Adipose tissue (tissue), 3 donors: ENCODE results near the gene ATP2B2. TPM values are rescaled to one million over a fixed set of nuclear protein-coding genes. Genes with fewer than 3 reads are reported as not detected.
"Not testable (repeated sequence)": the region's sequence is repeated elsewhere in the genome, so short reads cannot be mapped to it uniquely, and the experiment has no call there.

Experiments used
- H3K27ac ChIP-seq: one replicate; pipeline ENCODE4 v1.5.1; 2013; ENCODE audit warnings: low read depth, low read length
- WGBS, 3 donors: extraction: QIAGEN DNeasy Blood & Tissue Kit; methylation state at CpG; one replicate each; pipeline ENCODE4 v1.1.7; 2013; 5-methylcytosine and 5-hydroxymethylcytosine counted together
- polyA plus RNA-seq, 3 donors: library from polyadenylated mRNA; stranded (reverse); fragments of 200-250 nt; gene quantifications; one replicate each; pipeline ENCODE4 v1.2.3, GENCODE V29; 2013
- donor health status: healthy with polysubstance abuse.
- donor health status: Bipolar disorder and iron deficiency.
- donor health status: healthy.

ATP2B2 gene
- polyA plus RNA-seq: under 1 TPM; 0.02 to 0.79 (median 0.03) TPM

DNA sequence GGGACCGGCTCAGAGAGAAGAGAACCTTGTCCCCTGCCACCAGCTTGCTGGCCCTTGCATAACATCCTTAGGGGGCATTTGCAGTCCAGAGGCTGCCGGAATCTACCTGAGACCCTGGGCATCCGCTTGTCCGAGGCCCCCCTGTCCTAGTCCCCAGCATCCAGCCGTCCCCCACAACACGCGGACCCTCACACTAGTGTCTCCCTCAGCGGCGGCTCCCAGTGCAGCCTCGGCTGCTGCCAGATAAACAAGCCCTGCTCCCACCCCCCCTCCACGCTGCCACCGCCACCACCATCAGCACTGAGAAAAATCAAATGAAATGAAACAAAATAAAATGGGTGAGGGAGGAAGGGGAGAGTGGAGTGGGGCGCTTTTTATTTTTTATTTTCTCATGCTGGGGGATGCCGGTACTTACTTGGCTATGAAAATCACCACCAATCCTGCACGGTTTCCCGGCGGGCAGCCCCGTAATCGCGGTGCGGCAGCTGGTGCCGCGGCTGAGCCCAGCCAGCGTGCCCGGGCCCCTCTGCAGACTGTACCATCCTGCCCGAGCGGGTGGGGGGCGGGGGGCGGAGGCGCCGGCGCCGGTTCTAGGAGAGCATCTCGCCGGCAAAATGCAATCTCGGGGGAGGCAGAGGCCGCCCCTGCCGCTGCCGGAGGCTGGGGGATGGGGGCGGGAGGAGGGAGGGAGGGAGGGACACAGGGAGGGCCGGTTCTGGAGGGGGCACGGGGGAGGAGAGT lies at the start of gene ATP2B2:
Gene ATP2B2 (minus strand): TSS at position 537 of the 741 bp plus-strand sequence. CDS start 56,043 bp downstream, outside the sequence.
- no peak within 1 kb of the TSS for H3K27ac ChIP-seq
- 4 to 5% (median 5%) methylated on average over 38 to 42 of the region's 42 CpGs for WGBS, 3 donors

DNA sequence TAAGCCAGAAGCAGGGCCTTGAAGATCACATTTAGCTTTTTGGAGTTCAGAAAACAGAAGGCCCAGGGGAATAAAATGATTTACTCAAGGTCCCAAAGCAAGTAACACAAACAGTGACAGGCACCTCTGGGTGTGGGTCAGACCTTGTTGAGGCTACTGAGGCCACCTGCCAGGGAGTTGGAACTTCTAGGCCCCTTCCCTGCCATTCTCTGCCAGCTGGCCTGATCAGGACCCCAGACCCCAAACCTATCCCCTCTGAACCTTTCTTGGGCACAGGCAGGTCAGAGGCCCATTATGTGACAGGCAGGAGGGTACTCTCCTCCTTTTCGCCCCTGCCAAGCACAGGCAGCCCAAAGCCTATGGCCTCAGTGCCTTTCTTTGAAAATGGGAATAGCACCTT lies 49.4 kb upstream of the ATP2B2 start:
- H3K27ac ChIP-seq: no peak overlapping the region
- WGBS, 3 donors: 85 to 90% (median 86%) methylated on average over 1 of the region's 1 CpG

DNA sequence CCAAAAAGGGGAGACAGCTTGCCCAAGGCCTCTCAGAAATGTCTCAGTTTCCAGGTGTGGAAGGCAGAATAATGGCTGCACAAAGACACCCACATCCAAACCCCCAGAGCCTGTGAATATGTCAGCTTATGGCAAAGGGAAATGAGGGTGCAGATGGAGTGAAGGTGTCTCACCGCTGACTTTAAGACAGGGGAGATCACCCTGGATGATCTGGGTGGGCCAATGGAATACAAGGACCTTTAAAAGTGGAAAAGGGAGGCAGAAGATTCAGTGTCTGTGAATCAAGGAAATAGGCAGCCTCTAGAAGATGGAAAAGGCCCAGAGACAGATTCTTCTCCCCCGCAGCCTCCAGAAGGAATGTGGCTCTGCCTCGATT lies 48.8 kb upstream of the ATP2B2 start:
- H3K27ac ChIP-seq: no peak overlapping the region
- 87 to 93% (median 88%) methylated on average over 3 of the region's 3 CpGs for whole genome bisulfite sequencing, 3 donors

DNA sequence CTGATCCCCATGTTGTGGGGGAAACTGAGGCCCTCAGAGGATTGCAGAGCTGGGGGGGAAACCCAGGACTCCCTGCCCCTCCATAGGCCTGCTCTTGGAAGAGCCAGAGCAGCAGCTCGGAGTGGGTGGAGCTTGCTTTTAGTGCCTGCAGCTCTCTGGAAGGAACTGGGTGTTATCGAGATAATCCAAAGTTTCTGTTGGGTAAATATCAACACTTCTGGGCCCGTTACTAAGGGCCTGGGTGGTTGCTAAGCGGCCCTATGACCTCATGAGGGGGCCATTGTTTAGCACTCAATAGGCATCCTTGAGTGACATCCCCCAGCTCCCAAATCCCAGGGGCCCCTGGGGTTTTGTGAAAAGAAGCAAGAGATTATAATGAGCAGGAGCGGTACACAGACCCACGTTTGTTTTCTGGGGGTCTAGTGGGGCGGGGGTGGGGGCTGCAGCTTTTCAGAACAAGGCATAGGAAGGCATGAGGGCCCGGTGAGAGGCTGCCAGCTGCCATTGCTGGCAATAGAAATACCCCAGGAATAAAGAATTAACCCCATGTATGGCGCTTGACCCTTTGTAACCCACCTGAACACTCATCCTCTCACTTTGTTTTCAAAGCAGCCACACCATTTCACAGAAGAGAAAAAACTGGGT lies 48.3 kb upstream of the ATP2B2 start:
- 25 to 45% (median 42%) methylated on average over 9 of the region's 9 CpGs for WGBS, 3 donors
- no peak overlapping the region for H3K27ac ChIP-seq

DNA sequence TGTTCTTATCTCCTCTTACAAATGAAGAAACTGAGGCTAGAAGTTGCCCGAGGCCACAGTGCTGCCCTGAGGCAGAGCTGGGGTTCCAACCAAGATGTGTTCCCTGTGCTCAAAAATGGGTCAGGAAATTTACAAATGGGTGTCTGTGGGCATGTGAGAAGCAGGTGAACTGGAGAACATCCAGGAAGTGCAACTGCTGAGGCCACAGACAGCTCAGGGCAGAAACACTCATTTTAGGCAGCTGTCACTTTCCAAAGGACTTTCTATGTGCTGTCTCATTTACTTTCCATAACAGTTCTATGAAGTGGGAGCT lies 47.2 kb upstream of the ATP2B2 start:
- 59 to 73% (median 62%) methylated on average over 1 of the region's 1 CpG for WGBS, 3 donors
- no peak overlapping the region for H3K27ac ChIP-seq

DNA sequence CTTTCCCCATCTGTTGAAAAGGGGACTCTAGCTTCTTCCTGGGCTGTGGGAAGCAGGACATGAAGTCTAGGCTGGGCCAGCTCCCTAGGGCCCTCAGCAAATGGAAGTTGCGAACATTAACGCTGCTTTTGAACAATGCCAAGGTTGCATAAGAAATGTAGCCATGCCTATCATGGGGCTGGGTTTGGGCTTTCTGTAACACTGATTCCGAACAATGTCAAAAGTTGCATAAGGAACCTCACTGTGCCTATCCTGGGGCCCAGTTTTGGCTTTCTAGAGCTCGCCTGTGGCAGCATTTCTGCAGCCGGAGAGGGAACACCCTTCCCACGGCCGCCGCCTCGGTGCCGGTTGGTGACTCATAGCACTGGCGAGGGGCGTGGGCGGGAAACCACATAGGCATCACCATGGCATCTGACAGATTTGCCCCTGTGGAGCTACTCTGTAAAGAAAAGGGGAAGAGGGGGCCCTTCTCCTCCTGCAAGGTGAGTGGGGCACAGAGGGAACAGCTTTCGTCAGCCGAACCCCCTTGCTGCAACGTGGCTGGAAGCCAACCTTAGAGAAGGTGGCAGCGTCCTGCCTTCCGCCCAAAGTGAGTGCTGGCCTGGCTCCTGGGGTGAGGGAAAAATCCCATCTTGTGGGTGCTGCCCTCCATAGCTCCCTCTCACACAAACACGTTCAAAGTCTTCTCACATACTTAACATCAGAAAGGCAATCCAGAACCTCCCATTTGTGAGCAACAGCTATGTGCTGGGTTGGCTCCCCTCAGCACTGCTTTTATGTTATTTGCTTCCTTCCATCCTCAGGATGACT lies 46.6 kb upstream of the ATP2B2 start:
- H3K27ac ChIP-seq: no peak overlapping the region
- 48 to 74% (median 49%) methylated on average over 17 to 19 of the region's 19 CpGs for WGBS, 3 donors

DNA sequence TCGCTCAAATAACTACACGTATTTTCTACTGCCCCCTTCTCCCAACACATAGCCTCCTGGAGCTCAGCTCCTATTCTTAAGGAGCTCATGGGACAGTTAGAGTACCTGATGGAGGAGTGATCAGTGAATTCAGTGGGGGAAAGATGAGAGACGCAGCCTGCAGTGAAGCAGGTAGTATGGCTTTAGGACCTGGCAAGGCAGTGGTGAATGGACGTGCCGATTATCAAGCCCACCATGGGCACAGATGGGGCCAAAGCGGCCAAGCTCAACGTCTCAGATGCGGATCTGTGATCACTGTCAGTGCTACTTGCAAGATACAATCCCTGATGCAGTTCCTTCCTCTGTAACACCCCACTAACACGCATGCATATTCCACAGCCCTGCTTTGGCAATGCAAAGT lies 45.8 kb upstream of the ATP2B2 start:
- no peak overlapping the region for H3K27ac ChIP-seq
- WGBS, 3 donors: 75 to 81% (median 79%) methylated on average over 9 of the region's 9 CpGs

DNA sequence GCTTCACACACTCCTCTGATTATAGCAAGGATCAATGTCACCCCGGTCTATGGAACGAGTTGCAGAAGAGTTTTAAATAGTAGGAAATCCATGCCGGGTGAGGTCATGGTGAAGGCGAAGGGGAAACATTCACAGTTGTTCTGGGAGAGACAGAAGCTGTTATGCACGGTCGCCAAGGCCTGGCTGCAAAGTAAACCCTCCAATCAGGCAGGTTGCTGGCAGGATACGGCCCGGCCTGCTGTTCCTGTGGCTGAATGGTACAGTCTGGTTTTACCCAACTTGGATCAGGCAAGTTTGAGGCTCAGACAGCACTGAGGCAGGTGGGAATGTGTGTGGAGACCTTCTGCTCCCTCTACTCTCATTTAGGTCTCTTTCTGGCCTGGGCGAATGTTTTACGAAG lies 45.3 kb upstream of the ATP2B2 start:
- no peak overlapping the region for H3K27ac ChIP-seq
- 60 to 75% (median 70%) methylated on average over 10 of the region's 10 CpGs for WGBS, 3 donors

DNA sequence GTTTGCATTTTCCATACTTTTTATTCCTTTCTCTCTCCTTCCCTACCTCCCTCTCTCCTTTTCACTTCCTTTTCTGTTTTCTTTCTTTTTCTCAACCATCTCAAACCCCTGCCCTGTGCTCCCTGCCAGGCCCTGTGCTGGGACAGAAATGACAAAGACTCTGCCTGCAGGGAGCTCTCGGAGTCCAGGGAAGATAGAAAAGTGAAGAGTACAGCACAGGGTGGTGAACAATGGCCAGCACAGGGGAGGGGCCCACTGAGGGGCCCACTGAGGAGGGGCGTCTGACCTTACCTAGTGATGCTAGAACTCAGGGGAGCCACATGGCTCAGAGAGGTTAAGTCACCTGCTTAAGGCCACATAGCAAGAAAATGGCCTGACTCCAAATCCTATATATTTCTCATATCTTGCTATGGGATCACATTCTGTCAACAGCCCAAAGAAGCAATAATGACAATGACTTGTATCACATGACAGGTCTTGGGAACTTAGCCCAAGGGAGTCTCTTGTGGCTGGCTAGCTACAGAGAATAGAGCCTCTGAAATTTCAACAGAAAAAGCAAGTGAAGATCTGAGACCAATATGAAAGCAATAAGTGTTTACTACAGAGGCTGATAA lies 44.3 kb upstream of the ATP2B2 start:
- WGBS, 3 donors: 74 to 80% (median 78%) methylated on average over 2 of the region's 2 CpGs
- no peak overlapping the region for H3K27ac ChIP-seq

DNA sequence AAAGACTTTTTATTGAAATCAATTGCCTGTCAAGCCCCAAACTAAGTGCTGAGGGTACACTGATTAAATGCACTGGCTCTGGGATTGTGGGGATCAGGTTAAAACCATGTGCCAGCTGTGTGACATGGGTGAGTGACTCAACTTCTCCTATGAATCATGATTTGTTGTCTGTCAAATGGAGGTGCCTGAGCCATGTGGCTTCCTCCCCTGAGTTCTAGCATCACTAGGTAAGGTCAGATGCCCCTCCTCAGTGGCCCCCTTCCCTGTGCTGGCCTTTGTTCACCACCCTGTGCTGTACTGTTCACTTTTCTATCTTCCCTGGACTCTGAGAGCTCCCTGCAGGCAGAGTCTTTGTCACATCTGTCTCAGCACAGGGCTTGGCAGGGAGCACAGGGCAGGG lies 43.6 kb upstream of the ATP2B2 start:
- H3K27ac ChIP-seq: no peak overlapping the region

DNA sequence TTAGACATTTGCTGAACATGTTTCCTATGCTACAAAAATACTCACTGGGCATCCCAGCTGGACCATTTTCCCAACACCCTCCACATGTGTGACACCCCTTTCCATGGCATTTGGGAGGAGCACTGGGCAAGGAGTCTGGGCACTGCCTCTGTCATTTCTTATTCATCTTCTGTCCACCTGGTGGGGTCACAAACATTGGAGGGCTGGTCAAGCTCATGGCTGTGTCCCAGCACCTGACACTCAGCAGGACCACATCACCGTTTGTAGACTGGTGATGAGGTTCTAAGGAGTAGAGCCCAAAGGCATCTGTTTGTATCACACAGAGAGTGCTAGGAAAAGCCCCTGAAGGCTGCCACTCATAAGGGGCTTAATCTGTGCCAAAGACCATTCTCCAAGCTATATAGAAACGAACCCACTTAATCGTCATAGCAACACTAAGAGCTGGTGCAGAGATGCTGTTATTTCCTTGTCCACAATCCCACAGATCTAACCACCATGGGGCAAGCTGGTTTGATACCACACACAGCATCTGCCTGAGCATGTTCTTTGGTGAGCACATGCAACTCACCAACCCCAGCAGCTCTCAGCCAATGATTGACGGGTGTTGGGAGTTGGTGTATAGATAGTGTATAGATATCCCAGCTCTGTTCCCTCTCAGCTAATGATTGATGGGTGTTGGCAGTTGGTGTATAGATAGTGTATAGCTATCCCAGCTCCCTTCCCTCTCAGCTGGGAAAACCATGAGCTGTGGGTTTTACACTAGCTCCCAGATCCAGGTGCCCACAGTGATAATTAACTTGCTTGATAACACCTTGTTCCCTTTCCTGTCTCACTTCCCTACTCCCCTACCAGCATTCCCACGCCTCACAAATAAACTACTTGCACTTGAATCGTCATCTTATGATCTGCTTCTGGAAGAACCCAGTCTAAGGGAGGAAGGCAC lies 42.7 kb upstream of the ATP2B2 start:
- no peak overlapping the region for H3K27ac ChIP-seq
- WGBS, 3 donors: 54 to 64% (median 55%) methylated on average over 6 of the region's 6 CpGs

DNA sequence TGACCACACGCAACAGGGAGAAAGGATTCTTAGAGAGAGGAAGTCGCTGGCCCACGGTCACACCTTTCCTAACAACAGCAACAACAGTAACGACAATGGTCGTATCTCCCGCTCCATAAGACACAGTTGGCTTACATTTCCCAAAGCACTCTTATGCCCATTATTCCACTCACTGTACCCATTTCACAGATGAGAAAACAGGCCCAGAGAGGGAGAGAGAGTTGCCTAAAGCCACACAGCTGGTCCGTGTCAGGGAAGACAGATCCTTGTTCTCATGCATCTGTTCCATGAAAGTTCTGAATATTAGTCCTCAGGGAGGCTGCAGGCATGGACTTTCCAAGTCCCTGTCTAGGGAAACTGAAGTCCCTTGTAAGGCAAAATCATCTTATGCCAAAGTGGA lies 42.0 kb upstream of the ATP2B2 start:
- 79 to 87% (median 86%) methylated on average over 7 of the region's 7 CpGs for WGBS, 3 donors
- H3K27ac ChIP-seq: no peak overlapping the region

DNA sequence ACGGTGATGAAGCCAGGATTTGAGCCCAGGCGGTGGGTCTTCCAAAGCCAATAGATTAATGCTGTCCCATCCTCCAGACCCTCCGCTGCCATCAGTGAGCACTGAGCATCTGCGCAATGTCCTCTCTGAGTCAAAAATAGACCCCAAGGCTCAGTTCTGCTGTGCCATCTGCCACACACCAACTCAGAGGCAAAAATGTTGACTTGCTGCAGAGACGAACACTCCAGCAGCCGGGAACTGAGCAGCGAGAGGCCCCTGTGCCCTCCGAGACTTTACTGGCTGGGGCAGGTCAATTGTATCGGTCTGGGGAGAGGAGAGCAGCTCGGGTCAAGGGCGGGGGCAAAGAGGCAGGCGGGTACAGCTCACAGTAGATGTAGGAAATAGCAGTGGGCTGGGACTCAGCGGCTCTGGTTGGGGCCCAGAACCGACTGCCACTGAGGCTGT lies 41.5 kb upstream of the ATP2B2 start:
- H3K27ac ChIP-seq: no peak overlapping the region
- 75 to 86% (median 85%) methylated on average over 14 of the region's 14 CpGs for WGBS, 3 donors

DNA sequence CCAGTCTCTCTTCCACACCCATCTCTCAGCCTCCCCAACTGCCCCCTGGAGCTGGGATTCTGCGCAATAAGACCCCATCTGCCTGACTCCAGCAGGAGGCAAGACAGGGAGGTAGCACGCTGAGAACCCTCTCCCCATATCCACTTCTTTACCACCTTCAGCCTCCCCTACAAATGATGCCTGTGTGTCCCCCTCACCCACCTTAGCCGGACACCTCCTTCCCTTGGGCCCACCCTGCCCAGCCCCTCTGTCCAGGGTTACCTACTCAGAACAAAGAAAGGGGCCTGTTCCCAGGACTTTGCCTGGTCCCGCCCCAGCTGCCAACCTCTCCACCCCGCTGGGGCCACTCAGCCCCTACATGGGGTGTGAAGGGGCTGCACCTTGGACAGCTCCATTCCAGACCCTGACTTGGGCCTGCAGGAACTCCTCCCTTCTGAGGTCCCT lies 40.8 kb upstream of the ATP2B2 start:
- no peak overlapping the region for H3K27ac ChIP-seq
- 62 to 68% (median 65%) methylated on average over 5 of the region's 5 CpGs for WGBS, 3 donors

DNA sequence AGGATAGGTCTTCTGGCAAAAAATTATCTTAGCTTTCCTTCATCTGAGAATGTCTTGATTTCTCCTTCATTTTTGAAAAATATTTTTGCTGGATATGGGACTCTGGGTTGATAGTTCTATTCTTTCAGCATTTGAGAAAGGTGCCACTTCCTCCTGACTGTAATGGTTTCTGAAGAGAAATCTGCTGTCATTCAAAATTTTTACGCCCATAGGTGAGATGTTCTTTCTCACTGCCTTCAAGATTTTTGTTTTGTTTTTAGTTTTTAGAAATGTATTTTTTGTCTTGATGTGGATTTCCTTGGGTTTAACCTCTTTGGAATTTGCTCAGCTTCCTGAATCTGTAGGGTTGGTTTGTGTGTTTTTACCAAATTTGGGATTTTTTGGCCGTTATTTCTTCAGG lies 37.1 kb upstream of the ATP2B2 start:
- 61 to 84% (median 82%) methylated on average over 2 of the region's 2 CpGs for WGBS, 3 donors
- no peak overlapping the region for H3K27ac ChIP-seq

DNA sequence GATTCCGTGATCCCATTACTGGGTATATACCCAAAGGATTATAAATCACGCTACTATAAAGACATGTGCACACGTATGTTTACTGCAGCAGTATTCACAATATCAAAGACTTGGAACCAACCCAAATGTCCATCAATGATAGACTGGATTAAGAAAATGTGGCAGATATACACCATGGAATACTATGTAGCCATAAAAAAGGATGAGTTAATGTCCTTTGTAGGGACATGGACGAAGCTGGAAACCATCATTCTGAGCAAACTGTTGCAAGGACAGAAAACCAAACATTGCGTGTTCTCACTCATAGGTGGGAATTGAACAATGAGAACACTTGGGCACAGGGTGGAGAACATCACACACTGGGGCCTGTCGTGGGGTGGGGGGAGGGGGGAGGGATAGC lies 35.0 kb upstream of the ATP2B2 start:
- H3K27ac ChIP-seq: not testable (repeated sequence)
- WGBS, 3 donors: 77 to 85% (median 85%) methylated on average over 6 of the region's 6 CpGs

DNA sequence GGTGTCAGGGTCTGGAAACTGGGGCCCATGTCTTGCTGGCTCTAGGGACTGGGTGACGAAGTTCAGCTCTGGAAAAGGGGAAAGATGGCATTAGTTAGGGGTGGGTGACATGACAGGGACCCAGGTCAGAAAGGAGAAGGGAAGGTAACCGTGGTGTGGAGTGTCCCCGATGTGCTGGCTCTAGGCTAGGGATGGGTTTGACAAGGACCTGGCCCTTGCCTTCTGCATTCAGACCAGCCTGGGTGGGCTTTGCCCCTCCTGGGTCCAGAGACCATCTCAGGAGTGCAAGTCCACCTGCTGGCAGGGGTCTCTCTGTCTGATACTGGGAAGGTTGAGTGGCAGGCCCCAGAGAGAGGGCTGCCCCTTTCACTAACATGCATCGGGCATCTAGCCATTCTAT lies 28.7 kb upstream of the ATP2B2 start:
- 83 to 88% (median 83%) methylated on average over 4 of the region's 4 CpGs for WGBS, 3 donors
- H3K27ac ChIP-seq: no peak overlapping the region

DNA sequence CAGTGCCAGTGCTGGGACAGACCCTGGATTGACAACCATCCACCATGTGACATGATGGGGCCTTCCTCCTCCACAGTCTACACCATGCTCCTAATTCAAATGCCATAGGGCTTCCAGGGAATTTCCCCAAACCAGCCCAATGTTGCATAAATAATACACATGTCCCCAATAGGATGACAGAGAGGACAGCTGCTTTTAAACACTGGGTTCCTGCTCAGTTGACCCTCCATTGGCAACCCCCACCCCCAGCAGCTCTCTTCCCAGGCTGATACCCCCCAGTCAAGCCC lies 28.3 kb upstream of the ATP2B2 start:
- no peak overlapping the region for H3K27ac ChIP-seq
